ENCODE measurements around the gene REPIN1. TPM values are rescaled to one million over a fixed set of nuclear protein-coding genes. Genes with fewer than 3 reads are reported as not detected.

REPIN1 gene
- polyA plus RNA-seq, 1 of the 3 experiments (the other 2 are of a cell fraction): 91.6 TPM

GRCh38 chr7:150361402-150361801 is 7.2 kb upstream of the REPIN1 start:
- Histone ChIP-seq H3K27ac (ENCODE audit: low read depth in 2 of 2, low read length in 1 of 2) (no peak overlapping the region), H3K4me3 (ENCODE audit: low read depth in 2 of 2, low read length in 1 of 2) (no peak overlapping the region), H3F3A (replicated peaks; ENCODE audit: insufficient read depth) (no peaks in the 10 kb centered on the region), H3K4me2 (no peak overlapping the region), H3K9ac (no peak overlapping the region), H3K79me2 (ENCODE audit: insufficient read depth) (no peaks in the 10 kb centered on the region), H3K27me3 (ENCODE audit: insufficient read depth) (no peaks in the 10 kb centered on the region), H3K9me2 (no peaks in the 10 kb centered on the region), H3K4me1 (ENCODE audit: control insufficient read depth in 1 of 2, insufficient read depth in 2 of 2, low read depth in 1 of 2, low read length in 1 of 2) (peaks cover 0 to 14% of the 10 kb centered on the region in 2 experiments; a peak in 3 of 4 replicates), H4K20me1 (ENCODE audit: insufficient read depth) (no peaks in the 10 kb centered on the region), H2AFZ (ENCODE audit: low read depth) (no peak overlapping the region), H3K36me3 (replicated peaks in 1 of 2; ENCODE audit: control insufficient read depth in 1 of 2, insufficient read depth in 2 of 2, low read length in 1 of 2) (no peaks in the 10 kb centered on the region), H3K9me3 (no peaks in the 10 kb centered on the region)
- ChIA-PET CTCF (interaction anchor here (0.6 to 1.1 kb wide), 4 partner anchors 13 to 88 kb away, joined by 3 to 5 read pairs (median 3); a partner anchor contains a TSS), POLR2A (no interaction called here)
- no peak for DNase-seq
- WGBS (ENCODE audit: low lambda C conversion rate): 84% methylated on average over 7 of the region's 7 CpGs
- TF ChIP-seq CHD2 (IDR thresholded peaks at IDR 0.05; ENCODE audit: low read length, partially characterized antibody) (no peak), REST (IDR thresholded peaks at IDR 0.05; ENCODE audit: low read depth, low read length) (no peak), JUND (IDR thresholded peaks at IDR 0.05) (no peak), GABPA (IDR thresholded peaks at IDR 0.05; ENCODE audit: low read depth) (no peak), NRF1 (IDR thresholded peaks at IDR 0.05; ENCODE audit: low read depth, low read length) (no peak), EZH2phosphoT487 (IDR thresholded peaks at IDR 0.05; ENCODE audit: borderline replicate concordance, low read depth) (no peak), RXRA (IDR thresholded peaks at IDR 0.05; ENCODE audit: borderline replicate concordance, low read depth) (no peak), FOXJ3 (CRISPR knock-in tag; IDR thresholded peaks at IDR 0.05) (no peak), MXI1 (IDR thresholded peaks at IDR 0.05; ENCODE audit: low read depth, low read length) (no peak), NFIC (IDR thresholded peaks at IDR 0.05; ENCODE audit: borderline replicate concordance) (no peak), FOXM1 (IDR thresholded peaks at IDR 0.05; ENCODE audit: low read depth) (no peak), TEAD4 (IDR thresholded peaks at IDR 0.05; ENCODE audit: borderline replicate concordance, insufficient read depth) (no peak), USF2 (IDR thresholded peaks at IDR 0.05; ENCODE audit: borderline replicate concordance, low read depth, low read length) (no peak), CTCF (IDR thresholded peaks at IDR 0.05) (no peak), SMC3 (IDR thresholded peaks at IDR 0.05; ENCODE audit: low read depth, low read length) (no peak), POLR2AphosphoS5 (IDR thresholded peaks at IDR 0.05; ENCODE audit: low read depth, low read length) (no peak), FOSL2 (IDR thresholded peaks at IDR 0.05; ENCODE audit: borderline replicate concordance, low read depth) (no peak), ELF1 (IDR thresholded peaks at IDR 0.05) (no peak)
